SH-SY5Y (cell line): ENCODE results near the gene ERGIC1.

Experiments used
- GATA2 ChIP-seq: IDR thresholded peaks from 2 replicates; pipeline ENCODE4 v1.6.1; 2011; ENCODE audit warnings: mild to moderate bottlenecking, low read depth, low read length
- GATA3 ChIP-seq: IDR thresholded peaks from 2 replicates; pipeline ENCODE4 v1.6.1; 2011; ENCODE audit warnings: low read depth, mild to moderate bottlenecking, low read length, moderate library complexity

- TF ChIP-seq GATA2 (no peak), GATA3 (no peak)
These were observed 102.3 kb downstream of the ERGIC1 start for GRCh38 chr5:172936401-172936800.
